ENCODE data around the gene BCL2A1. TPM values are rescaled to one million over a fixed set of nuclear protein-coding genes. Genes with fewer than 3 reads are reported as not detected.

BCL2A1 gene
- total RNA-seq, 1 experiment from 2014 or later = not detected

DNA sequence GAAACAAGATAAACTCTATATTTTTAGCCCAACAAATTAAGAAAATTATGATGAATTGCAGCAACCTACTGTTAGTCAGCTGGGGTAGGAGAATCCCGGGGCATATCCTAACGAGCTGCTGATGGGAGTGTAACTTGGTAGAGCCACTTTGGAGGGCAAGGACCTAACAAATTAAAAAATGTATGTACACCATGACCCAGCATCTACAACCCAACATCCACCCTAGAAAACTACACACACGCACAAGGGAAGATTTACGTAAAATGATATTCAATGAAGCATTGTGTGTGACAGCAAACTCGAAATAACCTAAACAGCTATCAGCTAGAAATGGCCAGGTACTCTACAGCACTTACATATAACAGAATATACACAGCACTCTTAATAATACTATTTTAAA lies 1.9 kb downstream of the BCL2A1 start:
- Histone ChIP-seq H2BK12ac (ENCODE audit: insufficient read length, low read depth, low read length) (no peak overlapping the region), H3K4ac (ENCODE audit: low read depth, low read length) (no peak overlapping the region), H3K4me1 (ENCODE audit: insufficient read depth, low read length) (no peaks in the 10 kb centered on the region; the same call in 1 of the 2 replicates), H3K27me3 (ENCODE audit: insufficient read depth, low read length) (no peaks in the 10 kb centered on the region), H4K20me1 (ENCODE audit: control insufficient read depth, insufficient read depth, insufficient read length) (no peaks in the 10 kb centered on the region), H3K56ac (ENCODE audit: insufficient read length, low read depth, low read length) (no peak overlapping the region), H3K23ac (ENCODE audit: insufficient read length, low read depth, low read length) (no peak overlapping the region), H3K4me2 (ENCODE audit: insufficient read depth, insufficient read length, low read length) (no peak overlapping the region), H2BK15ac (ENCODE audit: low read depth, low read length) (no peak overlapping the region), H3K9me3 (ENCODE audit: control insufficient read depth, low read depth, low read length) (no peaks in the 10 kb centered on the region), H2AFZ (ENCODE audit: low read length) (no peak overlapping the region), H4K8ac (replicated peaks; ENCODE audit: insufficient read length, low read depth, low read length) (no peak overlapping the region), H4K5ac (ENCODE audit: insufficient read length, low read depth, low read length) (no peak overlapping the region), H3K79me2 (ENCODE audit: insufficient read depth, low read length) (no peaks in the 10 kb centered on the region), H3K18ac (ENCODE audit: insufficient read length, low read depth, low read length) (no peak overlapping the region), H3T11ph (ENCODE audit: low read length) (no peak overlapping the region), H3K9ac (ENCODE audit: extremely low read depth, insufficient read length, low read length) (no peak overlapping the region), H3K79me1 (ENCODE audit: insufficient read depth, low read depth, low read length, poor library complexity, severe bottlenecking) (no peaks in the 10 kb centered on the region), H4K91ac (ENCODE audit: insufficient read length, low read depth, low read length) (no peak overlapping the region), H2BK5ac (ENCODE audit: insufficient read length, low read length) (no peak overlapping the region), H3K14ac (ENCODE audit: insufficient read depth, low read length) (no peak overlapping the region), H3K23me2 (ENCODE audit: insufficient read length, low read depth, low read length, poor library complexity, severe bottlenecking) (no peaks in the 10 kb centered on the region), H2BK120ac (ENCODE audit: low read depth, low read length, poor library complexity, severe bottlenecking) (no peak overlapping the region), H2AK5ac (ENCODE audit: insufficient read length, low read length) (no peak overlapping the region), H2BK20ac (ENCODE audit: low read depth, low read length, poor library complexity, severe bottlenecking) (no peak overlapping the region), H3K27ac (ENCODE audit: insufficient read length, low read depth, low read length) (no peak overlapping the region)
- no peaks in the 10 kb centered on the region for H3K36me3 Mint-ChIP-seq (ENCODE audit: insufficient read depth in 1 of 3, low read depth in 3 of 3)
- no peaks in the 10 kb centered on the region for H3K27me3 Mint-ChIP-seq (ENCODE audit: low read depth)
- DNase-seq = no peak
- TF ChIP-seq, protein P1, sequence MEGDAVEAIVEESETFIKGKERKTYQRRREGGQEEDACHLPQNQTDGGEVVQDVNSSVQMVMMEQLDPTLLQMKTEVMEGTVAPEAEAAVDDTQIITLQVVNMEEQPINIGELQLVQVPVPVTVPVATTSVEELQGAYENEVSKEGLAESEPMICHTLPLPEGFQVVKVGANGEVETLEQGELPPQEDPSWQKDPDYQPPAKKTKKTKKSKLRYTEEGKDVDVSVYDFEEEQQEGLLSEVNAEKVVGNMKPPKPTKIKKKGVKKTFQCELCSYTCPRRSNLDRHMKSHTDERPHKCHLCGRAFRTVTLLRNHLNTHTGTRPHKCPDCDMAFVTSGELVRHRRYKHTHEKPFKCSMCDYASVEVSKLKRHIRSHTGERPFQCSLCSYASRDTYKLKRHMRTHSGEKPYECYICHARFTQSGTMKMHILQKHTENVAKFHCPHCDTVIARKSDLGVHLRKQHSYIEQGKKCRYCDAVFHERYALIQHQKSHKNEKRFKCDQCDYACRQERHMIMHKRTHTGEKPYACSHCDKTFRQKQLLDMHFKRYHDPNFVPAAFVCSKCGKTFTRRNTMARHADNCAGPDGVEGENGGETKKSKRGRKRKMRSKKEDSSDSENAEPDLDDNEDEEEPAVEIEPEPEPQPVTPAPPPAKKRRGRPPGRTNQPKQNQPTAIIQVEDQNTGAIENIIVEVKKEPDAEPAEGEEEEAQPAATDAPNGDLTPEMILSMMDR (conservative IDR thresholded peaks at IDR 0.05) = no peak
- H3K4me3 Mint-ChIP-seq = no peak overlapping the region
- H3K9me3 Mint-ChIP-seq = no peaks in the 10 kb centered on the region
- H3K4me1 Mint-ChIP-seq = 0 out of 4 replicates have a peak, but pooled peaks cover 0 to 3% of the 10 kb centered on the region in 2 experiments
- peak overlapping the region in 1 of 3 experiments; percentile 13; a peak in 1 of 7 replicates for H3K27ac Mint-ChIP-seq
- WGBS (ENCODE audit: extremely low coverage, insufficient read length, low lambda C conversion rate) = no CpG with 5 or more reads among the region's 5 CpGs
